Inflammatory macrophage treated with lipopolysaccharide for 4 hours (primary cell): ENCODE results near the gene MICA.
"Not testable (repeated sequence)": the region's sequence is repeated elsewhere in the genome, so short reads cannot be mapped to it uniquely, and the experiment has no call there.

Experiments used
- DNase-seq: peaks from one replicate; pipeline ENCODE4 v3.0.0-alpha.2; 2020

The MICA gene

DNA sequence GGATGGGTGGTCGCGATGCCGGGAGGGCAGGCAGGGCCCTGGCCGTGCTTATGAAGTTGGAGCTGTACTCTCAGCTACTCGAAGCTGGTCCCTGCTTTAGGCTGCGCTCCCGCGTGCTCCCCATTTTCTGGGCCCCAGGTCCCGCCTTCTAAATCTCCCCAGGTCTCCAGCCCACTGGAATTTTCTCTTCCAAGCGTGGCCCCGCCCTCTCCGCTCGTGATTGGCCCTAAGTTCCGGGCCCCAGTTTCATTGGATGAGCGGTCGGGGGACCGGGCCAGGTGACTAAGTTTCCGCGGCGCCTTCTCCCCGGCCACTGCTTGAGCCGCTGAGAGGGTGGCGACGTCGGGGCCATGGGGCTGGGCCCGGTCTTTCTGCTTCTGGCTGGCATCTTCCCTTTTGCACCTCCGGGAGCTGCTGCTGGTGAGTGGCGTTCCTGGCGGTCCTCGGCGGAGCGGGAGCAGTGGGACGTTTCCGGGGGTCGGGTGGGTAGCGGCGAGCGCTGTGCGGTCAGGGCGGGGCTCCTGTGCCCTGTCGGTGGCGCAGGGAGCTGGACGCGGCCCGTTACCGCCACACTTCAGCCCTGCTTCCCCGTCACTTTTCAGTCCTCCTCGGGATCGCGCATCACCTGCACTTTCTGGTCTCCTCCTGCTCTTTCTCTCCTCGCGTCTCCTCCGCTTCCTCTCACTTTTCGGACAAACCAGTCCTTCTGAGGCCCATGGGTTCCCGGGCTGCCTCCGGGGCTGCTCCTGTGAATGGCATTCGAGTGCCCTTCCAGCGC, at the start of gene MICA:
MICA (plus strand) TSS at position 313 of the 778 bp plus-strand sequence; CDS start at position 351, 38 bp downstream.
- DNase-seq: peak; percentile 86

DNA sequence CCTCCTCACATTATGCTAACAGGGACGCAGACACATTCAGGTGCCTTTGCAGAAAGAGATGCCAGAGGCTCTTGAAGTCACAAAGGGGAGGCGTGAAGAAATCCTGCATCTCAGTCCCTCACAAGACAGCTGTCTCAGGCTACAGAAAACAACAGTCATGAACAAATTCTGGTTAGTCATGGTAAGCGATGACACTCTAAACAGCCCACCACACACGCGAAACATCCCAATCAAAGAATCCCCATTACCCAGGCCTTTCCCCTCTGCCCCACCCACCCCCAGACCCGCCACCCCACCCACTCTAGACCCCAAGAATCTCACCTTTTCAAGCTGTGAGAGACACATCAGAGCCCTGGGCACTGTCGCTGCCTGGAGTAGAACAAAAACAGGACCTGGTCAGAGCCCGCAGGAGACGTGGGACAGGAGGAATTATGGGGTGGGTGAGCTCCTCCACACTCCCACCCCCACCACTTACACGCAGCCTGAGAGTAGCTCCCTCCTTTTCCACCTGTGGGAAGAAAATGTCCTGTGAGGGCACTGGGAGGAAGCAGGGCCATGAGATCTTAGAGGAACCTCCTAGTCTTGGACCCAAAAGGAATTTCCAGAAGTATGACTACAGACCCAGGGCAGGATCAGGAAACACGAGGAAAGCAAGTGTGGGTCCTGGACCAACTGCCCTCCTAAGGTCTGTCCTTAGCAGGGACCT, 49.1 kb upstream of the MICA start:
- no peak for DNase-seq

DNA sequence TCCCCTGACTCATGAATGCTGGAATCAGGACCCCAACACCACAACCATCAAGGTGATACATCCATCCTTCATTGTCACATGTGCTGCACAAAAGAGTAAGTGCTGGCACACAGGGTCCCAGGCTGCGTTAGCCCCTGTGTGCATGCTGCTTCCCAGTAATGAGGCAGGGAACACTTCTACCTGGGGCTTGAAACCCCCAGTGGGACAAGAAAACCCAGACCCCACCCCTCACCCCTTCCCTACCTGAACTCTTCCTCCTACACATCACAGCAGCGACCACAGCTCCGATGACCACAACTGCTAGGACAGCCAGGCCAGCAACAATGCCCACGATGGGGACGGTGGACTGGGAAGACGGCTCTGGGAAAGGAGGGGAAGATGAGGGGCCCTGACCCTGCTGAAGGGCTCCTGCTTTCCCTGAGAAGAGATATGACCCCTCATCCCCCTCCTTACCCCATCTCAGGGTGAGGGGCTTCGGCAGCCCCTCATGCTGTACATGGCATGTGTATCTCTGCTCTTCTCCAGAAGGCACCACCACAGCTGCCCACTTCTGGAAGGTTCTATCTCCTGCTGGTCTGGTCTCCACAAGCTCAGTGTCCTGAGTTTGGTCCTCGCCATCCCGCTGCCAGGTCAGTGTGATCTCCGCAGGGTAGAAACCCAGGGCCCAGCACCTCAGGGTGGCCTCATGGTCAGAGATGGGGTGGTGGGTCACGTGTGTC, 48.4 kb upstream of the MICA start:
- no peak for DNase-seq

DNA sequence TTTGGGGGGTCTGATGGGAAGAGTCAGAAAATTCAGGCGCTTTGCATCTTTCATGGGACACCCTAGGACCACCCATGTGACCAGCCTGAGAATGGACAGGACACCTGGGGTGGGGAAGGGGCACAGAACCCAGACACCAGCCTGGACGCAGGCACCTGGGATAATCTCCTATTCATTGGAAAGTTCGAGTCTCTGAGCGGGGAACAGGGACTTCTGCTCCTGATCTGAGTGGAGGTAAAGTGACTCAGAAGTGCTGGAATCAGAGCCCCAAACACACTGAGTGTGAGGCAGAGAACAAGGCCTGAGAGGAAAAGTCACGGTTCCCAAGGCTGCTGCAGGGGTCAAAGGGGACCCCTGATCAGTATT, 47.8 kb upstream of the MICA start:
- DNase-seq: no peak

DNA sequence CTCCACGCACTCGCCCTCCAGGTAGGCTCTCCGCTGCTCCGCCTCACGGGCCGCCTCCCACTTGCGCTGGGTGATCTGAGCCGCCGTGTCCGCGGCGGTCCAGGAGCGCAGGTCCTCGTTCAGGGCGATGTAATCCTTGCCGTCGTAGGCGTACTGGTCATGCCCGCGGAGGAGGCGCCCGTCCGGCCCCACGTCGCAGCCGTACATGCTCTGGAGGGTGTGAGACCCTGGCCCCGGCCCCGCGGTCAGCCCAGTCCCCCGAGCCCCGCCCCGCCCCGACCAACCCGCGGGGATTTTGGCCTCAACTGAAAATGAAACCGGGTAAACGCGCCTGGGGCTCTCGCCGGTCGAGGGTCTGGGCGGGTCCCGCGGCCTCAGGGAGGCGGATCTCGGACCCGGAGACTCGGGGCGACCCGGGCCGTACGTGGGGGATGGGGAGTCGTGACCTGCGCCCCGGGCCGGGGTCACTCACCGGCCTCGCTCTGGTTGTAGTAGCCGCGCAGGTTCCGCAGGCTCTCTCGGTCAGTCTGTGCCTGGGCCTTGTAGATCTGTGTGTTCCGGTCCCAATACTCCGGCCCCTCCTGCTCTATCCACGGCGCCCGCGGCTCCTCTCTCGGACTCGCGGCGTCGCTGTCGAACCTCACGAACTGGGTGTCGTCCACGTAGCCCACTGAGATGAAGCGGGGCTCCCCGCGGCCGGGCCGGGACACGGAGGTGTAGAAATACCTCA, 47.0 kb upstream of the MICA start:
- peak; percentile 67 for DNase-seq

DNA sequence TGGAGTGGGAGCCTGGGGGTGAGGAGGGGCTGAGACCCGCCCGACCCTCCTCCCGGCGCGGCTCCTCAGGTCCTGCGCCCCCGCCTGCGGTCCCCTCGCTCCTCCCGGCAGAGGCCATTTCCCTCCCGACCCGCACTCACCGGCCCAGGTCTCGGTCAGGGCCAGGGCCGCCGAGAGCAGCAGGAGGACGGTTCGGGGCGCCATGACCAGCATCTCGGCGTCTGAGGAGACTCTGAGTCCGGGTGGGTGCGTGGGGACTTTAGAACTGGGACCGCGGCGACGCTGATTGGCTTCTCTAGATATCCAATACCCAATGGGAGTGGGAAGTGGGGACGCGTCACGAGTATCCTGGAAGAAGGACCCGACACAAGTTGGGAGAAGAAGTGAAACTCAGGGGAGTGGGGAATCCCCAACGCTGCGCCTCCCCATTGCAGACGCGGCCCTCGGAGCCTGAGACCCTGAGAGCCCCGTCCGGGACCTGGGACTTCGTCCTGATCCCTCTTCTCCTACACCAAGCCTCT, 46.4 kb upstream of the MICA start, which contains the start of gene HLA-B:
HLA-B (minus strand) TSS at position 234 of the 521 bp plus-strand sequence; CDS start at position 213, 21 bp downstream.
- DNase-seq: peak; percentile 99

DNA sequence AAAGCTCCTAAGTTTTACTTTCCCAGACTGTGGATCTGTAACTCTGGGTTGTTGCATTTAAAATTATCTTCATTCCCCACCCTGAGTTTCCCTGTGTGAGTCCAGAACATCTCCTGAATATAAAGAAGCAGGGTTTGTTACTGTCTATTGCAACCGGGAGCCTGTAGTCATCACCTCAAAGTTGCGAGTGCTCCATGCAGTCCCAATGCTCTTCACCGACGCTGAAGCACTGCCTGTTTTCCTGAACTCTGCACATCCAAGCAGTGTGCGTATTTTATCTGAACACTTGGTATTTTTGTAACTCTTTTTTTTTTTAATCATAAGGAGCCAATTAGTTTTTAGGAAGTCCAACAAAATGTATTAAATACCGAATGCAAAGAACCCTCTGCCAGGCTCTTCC, 45.5 kb upstream of the MICA start:
- DNase-seq: peak; percentile 35

DNA sequence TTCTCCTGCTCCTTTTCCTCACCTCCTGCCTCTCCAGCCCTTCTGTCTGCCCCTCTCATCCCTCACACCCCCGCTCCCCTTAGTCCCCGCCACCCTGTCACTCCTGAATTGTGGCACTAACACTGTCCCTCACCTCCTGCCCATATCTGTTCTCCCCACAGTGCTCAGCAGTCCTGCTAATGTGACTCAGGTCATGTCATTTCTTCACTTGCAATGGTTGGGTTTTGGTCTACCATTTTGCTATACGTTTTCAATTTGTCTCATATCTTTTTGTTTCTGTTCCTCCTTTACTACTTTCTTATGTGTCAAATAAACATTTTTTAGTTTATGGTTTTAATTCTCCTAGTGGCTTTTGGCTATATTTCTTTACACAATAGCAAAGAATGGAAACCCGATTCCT, 45.1 kb upstream of the MICA start:
- DNase-seq: peak; percentile 62

DNA sequence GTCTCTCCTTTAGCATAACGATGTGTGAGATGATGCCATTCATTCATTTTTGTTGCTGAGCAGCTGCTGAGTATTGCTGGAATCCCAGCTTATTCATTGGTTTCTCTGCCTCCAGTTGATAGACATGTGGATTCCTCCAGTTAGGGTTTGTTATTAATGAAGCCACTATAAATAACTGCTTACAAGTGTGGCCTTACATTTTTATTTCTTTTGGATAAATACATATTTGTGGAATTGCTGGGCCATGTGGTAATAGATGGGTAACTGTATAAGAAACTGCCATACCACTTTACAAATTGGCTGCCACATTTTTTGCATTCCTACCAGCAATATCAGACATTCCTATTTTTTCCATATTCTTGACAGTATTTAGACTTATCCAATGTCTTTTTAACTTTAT, 43.8 kb upstream of the MICA start:
- no peak for DNase-seq

DNA sequence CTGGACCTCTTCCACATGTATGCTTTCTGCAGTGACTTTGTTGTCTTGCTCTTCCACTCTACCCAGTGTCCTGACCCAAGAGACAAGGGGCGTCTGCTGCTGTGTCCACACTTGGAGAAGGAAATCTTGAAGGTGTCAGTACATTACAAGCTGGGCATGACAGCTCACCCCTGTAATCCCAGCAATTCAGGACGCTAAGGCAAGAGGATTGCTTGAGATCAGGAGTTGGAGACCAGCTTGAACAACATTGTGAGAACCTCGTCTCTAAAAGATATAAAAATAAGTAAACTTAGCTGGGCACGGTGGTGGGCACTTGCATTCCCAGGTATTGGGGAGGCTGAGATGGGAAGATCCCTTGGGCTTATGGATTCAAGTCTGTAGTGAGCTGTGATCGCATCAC, 40.6 kb upstream of the MICA start:
- DNase-seq: no peak

DNA sequence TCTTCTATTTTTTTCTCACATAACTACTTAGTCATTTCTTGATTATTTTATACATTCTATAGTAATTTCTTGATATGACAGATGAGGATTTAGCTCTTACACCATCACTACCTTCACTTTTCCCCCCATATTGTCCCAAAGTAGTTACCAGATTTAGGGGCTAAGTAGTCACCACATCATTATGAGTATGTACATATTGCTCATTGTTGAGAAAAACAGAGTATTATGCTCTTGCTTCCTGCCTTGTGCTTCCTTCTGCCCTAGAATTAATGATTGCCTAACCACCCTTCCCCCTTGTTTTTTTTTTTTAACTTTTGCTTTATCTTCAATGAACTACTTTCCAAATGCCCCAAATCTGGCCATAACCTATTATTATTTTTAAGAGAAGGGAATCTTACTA, 39.6 kb upstream of the MICA start:
- DNase-seq: peak; percentile 77

DNA sequence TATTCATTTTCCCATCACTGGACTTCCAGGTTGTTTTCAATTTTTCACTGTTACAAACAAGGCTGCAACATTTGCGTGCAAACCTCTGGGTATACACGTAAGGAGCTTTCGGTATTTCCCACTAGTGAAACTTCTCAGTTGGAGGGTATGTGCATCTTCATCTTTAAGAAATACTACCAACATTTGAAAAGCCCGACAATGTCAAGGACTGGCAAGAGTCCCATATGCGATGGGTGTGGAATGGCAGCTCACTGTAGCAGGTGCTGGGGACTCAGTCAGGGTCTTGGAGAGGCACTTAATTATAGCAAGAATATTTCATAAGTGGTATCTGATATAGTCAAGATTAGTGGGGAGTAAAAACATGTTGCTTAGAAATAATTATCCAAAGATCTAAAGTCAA, 37.5 kb upstream of the MICA start:
- DNase-seq: no peak

DNA sequence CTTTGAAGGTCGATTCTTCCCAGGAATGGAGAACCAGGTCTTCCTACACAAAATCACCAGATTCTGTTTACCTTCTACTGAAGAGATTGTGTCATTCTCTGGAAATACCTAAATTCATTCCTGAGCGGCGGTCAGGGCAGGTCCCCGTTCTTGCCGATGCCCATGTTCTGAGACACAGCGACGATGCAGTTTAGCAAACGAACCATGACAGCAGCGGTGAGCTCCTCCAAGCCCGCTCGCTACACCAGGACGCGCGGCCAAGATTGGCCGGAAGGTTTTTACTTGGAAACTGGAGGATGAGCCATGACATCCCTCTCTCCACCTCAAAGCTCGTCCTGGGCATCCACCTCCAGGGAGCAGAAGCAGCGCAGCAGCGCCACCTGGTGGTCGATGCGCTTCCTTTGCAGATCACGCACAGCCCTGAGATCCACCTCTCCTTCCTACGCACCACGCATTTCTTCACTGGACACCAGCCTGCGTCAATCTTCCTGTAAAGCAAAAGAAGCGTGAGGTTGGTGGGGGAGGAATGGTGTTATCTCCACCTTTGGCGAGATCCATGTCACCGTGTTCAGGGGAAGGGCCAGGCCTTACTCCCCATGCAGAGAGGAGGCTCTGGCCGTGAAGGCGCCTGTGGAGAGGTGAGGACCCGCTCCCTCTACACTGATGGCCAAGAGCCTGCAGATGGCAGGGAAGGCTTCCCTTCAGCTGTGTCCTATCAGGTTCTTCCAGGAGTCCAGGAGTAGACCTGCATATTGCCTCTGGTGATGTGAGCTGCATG, 36.5 kb upstream of the MICA start:
- DNase-seq: peak; percentile 90

DNA sequence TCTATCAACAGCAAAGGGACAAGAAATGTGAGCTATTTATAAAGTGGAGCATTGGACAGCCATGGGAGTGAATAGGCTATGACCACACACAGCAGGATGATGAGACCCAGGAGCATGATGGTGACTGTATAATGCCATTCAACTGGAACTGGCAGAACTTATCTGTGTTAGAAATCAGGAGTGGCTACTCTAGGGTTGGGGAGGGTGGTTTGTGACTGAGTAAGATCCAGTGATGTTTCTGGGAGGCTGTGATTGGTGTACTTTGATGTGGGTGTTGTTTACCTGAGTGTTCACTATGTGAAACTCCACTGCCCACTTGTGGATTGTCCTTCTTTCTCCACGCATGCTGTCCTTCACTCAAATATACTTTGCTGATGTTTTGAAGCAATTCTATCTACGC, 34.9 kb upstream of the MICA start:
- no peak for DNase-seq

DNA sequence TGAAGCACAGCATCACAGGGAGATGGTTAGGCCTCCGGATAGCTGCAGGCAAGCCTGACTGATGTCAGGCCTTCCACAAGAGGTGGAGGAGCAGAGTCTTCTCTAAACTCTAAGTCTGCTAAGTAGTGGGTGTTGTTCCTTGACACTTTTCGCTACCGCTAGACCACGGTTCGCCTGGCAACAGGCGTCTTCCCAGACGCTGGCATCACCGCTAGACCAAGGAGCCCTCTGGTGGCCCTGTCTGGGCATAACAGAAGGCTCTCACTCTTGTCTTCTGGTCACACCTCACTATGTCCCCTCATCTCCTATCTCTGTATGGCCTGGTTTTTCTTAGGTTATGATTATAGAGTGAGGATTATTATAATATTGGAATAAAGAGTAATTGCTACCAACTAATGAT, 29.3 kb upstream of the MICA start:
- DNase-seq: not testable (repeated sequence)

DNA sequence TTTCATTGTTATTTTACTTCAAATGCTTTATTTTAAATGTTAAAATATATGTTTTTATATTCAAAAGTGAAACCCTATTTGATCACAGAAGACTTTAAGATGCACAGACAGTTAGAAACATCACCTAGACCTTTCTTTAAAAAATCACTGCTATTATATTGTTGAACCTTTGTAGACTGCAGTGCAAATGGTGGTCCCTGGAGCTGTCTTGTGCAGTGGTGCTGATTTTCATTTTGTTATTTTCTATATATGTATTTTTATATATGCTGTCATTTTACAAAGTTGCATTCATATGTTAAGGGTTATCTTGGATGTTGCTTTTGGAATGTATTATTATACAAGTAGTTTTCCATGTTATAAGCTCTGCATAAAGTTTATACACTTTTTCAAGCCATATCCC, 27.7 kb upstream of the MICA start:
- no peak for DNase-seq

DNA sequence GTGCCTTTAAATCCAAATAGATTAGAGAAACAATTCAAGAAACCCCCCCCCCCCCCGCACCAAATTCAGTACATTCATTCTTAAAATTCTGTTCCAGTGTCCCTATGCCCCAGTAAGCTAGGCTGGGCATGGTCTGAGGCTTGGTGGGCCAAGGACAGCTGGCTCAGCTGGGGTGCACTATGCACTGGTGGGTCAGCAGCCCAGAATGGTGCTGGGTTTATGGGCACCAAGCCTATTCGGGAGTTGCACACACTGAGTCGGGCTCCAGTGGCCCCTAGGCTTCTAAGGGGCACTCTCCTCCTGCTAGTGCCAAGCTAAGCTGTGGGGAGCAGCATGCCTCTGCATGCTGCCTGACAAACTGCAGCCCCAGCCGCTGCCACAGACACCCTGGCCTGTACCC, 26.4 kb upstream of the MICA start:
- DNase-seq: no peak

DNA sequence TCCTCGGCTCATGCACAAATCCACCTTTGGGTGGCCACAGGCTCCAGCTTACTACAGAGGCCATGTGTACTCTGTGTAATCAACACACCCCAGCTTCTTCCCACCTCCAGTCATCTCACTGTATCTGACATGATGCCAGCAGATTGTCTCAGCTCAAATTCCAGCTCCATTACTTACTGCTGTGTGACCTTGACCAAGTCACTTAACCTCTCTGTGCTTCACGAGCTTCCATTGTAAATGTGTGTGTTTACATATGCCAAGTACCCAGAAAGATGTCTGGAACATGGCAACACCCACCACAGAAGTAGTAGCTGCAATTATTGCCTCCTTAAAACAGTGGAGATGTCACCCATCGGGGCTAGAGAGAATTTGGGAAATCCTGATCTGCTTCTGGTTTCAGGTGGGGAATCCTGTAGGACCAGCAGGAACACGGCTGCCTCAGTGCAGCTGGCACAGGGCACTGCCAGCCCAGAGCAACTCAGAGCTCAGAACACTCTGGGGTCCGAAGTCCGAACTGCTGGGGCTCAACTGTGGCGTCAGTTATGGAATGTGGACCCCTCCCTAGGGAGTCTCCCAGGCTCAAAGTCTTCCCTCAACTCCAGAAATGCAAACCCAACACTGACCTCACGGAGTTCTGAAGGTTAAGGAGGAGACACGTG, 25.2 kb upstream of the MICA start:
- DNase-seq: no peak

DNA sequence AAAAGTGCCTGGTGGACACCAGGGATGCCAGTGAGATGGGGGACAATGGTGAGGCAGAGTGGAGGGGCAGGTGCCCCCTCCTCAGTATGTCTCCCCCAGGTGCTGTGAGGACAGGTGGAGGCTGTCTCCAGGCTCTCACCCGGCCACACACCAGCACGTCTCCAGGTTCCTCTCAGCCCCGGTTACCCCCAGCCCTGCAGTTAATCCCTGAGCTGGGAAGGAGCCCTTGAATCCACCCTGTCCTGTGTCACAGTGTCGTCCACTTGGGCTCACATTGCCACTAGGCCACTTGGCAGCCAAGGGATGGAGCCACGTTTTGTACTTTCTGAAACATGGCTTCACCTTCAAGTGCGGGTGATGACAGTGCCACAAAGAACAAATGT, 24.7 kb upstream of the MICA start:
- DNase-seq: no peak

DNA sequence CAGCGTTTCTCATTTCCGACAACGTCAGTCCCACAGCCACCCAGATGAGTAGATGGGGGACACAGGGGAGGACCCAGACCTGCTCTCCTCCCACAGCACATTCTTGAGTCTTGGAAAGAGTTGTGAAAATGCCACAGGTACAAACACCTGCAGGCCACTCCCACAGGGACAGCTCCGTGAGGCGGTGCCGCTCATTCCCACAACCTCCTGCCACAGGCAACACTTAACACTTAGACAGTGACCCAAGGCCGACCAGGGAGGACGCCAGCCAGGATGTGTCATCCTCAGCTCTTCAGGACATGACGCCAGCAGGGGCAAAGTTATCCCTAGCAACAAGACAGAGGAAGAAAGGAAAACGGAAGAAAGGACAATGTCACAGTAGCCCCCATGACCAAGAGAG, 23.5 kb upstream of the MICA start:
- no peak for DNase-seq

DNA sequence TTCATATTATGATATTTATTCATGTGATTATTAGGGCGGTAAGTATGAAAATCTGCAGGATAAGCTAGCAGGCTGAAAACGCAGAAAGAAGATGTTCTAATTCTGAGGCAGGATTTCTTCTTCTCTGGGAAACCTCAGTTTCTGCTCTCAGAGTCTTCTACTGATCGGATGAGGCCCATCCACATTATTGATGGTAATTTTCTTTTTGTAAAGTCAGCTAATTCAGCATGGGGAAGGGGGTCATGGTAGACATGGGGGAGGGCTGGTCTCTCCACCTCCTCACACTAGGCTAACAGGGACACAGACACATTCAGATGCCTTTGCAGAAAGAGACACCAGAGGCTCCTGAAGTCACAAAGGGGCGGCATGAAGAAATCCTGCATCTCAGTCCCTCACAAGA, 21.7 kb upstream of the MICA start:
- no peak for DNase-seq

DNA sequence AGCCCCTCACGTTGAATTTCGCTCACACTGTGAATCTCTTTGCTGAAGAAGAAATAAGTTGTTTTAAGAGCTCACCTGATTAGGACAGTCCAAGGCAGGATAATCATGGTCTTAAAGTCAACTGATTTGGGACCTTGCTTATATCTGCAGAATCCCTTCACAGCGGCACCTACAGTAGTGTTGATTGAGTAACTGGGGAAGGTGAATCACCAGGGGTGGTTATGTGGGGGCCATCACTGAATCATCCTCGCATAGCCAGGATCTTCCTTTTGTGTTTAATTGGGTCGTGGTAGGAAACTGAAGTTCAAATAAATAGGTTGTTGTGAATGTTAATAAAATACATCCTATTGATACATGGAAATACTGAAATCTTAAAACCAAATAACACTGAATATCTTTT, 20.2 kb upstream of the MICA start:
- no peak for DNase-seq
